ENCODE data around the gene LGR5.

LGR5 gene

DNA sequence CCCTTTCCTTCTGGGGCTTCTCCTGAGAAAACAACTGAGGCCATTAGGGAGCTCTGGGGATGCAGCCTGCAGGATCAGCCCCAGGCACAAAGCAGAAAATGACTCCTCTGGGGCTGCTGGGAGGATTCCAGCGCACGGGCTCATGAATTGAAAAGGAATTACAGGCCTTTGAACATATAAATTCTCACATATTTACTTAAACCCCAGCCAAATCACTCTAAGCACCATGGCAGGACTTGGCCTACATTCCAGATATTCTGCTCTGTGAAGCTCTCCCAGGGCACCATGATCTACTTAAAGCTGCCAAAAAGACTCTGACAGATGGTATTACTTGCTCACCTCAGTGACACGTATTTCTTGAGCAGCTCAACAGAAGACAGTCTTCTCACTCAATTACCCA lies 136.9 kb downstream of the LGR5 start:
- H3K4me3 ChIP-seq (replicated peaks; ENCODE audit: insufficient read depth, low read length) = no peak overlapping the region
- TF ChIP-seq POLR2AphosphoS5 (IDR thresholded peaks at IDR 0.05; ENCODE audit: low read depth) = no peak
- no peak for TF ChIP-seq GABPA (IDR thresholded peaks at IDR 0.05; ENCODE audit: low read depth)
- no peak for TF ChIP-seq SPI1 (IDR thresholded peaks at IDR 0.05; ENCODE audit: borderline replicate concordance, low read depth)
- TF ChIP-seq, protein P1, sequence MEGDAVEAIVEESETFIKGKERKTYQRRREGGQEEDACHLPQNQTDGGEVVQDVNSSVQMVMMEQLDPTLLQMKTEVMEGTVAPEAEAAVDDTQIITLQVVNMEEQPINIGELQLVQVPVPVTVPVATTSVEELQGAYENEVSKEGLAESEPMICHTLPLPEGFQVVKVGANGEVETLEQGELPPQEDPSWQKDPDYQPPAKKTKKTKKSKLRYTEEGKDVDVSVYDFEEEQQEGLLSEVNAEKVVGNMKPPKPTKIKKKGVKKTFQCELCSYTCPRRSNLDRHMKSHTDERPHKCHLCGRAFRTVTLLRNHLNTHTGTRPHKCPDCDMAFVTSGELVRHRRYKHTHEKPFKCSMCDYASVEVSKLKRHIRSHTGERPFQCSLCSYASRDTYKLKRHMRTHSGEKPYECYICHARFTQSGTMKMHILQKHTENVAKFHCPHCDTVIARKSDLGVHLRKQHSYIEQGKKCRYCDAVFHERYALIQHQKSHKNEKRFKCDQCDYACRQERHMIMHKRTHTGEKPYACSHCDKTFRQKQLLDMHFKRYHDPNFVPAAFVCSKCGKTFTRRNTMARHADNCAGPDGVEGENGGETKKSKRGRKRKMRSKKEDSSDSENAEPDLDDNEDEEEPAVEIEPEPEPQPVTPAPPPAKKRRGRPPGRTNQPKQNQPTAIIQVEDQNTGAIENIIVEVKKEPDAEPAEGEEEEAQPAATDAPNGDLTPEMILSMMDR (IDR thresholded peaks at IDR 0.05; ENCODE audit: insufficient read depth, low read length) = no peak
- H3K27me3 ChIP-seq (ENCODE audit: insufficient read depth, poor library complexity, severe bottlenecking) = no peaks in the 10 kb centered on the region
- no peak for DNase-seq (ENCODE audit: low read depth in 1 of 2, low spot score in 1 of 2)
- H3K27ac ChIP-seq (replicated peaks) = no peak overlapping the region

DNA sequence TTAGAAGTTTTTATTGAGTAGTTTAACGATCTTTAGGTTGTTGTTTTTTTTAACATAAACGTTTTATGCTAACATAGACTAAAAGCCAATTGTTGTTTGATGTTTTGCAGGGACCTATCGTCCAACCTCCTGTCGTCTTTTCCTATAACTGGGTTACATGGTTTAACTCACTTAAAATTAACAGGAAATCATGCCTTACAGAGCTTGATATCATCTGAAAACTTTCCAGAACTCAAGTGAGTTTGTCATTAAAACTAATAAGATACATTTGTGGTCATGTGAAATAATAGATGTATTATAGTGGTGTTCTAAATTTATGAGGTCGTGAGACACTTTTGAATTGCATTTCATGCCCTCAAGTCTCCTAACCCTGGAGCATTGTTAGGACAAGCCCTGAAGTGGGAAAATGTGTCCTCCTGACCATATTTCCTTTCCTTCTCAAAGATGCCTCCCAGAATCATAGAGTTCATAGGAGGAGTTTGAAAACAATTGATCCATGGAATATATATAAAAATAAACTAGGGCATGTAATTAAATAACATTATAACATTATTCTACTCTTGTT lies 139.2 kb downstream of the LGR5 start:
- H3K27ac ChIP-seq (replicated peaks) = no peak overlapping the region
- H3K27me3 ChIP-seq (ENCODE audit: insufficient read depth, poor library complexity, severe bottlenecking) = no peaks in the 10 kb centered on the region
- TF ChIP-seq, protein P2, sequence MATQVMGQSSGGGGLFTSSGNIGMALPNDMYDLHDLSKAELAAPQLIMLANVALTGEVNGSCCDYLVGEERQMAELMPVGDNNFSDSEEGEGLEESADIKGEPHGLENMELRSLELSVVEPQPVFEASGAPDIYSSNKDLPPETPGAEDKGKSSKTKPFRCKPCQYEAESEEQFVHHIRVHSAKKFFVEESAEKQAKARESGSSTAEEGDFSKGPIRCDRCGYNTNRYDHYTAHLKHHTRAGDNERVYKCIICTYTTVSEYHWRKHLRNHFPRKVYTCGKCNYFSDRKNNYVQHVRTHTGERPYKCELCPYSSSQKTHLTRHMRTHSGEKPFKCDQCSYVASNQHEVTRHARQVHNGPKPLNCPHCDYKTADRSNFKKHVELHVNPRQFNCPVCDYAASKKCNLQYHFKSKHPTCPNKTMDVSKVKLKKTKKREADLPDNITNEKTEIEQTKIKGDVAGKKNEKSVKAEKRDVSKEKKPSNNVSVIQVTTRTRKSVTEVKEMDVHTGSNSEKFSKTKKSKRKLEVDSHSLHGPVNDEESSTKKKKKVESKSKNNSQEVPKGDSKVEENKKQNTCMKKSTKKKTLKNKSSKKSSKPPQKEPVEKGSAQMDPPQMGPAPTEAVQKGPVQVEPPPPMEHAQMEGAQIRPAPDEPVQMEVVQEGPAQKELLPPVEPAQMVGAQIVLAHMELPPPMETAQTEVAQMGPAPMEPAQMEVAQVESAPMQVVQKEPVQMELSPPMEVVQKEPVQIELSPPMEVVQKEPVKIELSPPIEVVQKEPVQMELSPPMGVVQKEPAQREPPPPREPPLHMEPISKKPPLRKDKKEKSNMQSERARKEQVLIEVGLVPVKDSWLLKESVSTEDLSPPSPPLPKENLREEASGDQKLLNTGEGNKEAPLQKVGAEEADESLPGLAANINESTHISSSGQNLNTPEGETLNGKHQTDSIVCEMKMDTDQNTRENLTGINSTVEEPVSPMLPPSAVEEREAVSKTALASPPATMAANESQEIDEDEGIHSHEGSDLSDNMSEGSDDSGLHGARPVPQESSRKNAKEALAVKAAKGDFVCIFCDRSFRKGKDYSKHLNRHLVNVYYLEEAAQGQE (IDR thresholded peaks at IDR 0.05; ENCODE audit: insufficient replicate concordance, low read depth) = no peak
- TF ChIP-seq SPI1 (IDR thresholded peaks at IDR 0.05; ENCODE audit: borderline replicate concordance, low read depth) = no peak
- no peak for TF ChIP-seq GABPA (IDR thresholded peaks at IDR 0.05; ENCODE audit: low read depth)
- TF ChIP-seq POLR2AphosphoS5 (IDR thresholded peaks at IDR 0.05; ENCODE audit: low read depth) = no peak
- TF ChIP-seq, protein P1 (IDR thresholded peaks at IDR 0.05; ENCODE audit: insufficient read depth, low read length) = no peak
- H3K4me3 ChIP-seq (replicated peaks; ENCODE audit: insufficient read depth, low read length) = no peak overlapping the region
- DNase-seq (ENCODE audit: low read depth in 1 of 2, low spot score in 1 of 2) = no peak

DNA sequence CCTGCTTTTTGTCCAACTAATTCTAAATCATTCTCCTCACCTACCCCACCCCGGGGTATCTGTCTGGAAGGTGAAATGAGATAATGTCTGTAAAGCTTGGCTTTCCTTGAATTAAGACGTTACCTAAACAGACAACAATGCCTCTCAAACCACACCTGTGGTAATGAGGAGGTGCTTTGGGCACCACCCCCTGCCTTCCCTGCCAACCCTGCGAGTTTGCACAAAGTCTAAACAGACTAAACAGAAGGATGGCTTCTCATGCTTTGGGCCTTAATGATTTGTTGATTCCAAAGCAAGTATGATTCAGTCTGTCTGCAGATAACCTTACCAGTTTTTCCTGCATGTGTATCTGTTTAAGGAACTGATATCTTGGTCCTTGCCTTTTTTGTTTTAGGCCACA lies 141.6 kb downstream of the LGR5 start:
- Histone ChIP-seq H3K27me3 (ENCODE audit: insufficient read depth, poor library complexity, severe bottlenecking) (no peaks in the 10 kb centered on the region), H3K4me3 (replicated peaks; ENCODE audit: insufficient read depth, low read length) (no peak overlapping the region), H3K27ac (replicated peaks) (no peak overlapping the region)
- TF ChIP-seq GABPA (IDR thresholded peaks at IDR 0.05; ENCODE audit: low read depth) (no peak), SPI1 (IDR thresholded peaks at IDR 0.05; ENCODE audit: borderline replicate concordance, low read depth) (no peak), POLR2AphosphoS5 (IDR thresholded peaks at IDR 0.05; ENCODE audit: low read depth) (no peak)
- TF ChIP-seq, protein P1 (IDR thresholded peaks at IDR 0.05; ENCODE audit: insufficient read depth, low read length) = no peak
- TF ChIP-seq, protein P2 (IDR thresholded peaks at IDR 0.05; ENCODE audit: insufficient replicate concordance, low read depth) = no peak
- no peak for DNase-seq (ENCODE audit: low read depth in 1 of 2, low spot score in 1 of 2)

DNA sequence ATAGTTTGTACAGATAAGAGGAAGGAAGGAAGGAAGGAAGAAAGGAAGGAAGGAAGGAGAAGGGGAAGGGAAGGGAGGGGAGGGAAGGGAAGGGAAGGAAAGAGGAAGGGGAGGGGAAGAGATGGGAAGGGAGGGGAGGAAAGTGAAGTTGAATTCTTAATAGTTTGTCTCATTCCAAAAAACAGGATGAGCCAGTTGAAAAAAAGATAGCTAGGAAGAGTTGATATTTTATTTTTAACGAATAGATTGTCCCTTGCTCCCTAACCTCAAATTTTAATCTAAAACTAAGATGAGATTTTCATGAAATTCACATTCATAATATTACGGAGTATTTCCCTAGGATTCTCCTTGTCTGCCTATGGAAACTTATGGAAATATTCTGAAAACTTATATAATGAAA lies 143.3 kb downstream of the LGR5 start:
- Histone ChIP-seq H3K27ac (replicated peaks) (no peak overlapping the region), H3K4me3 (replicated peaks; ENCODE audit: insufficient read depth, low read length) (no peak overlapping the region), H3K27me3 (ENCODE audit: insufficient read depth, poor library complexity, severe bottlenecking) (no peaks in the 10 kb centered on the region)
- TF ChIP-seq SPI1 (IDR thresholded peaks at IDR 0.05; ENCODE audit: borderline replicate concordance, low read depth) = no peak
- TF ChIP-seq POLR2AphosphoS5 (IDR thresholded peaks at IDR 0.05; ENCODE audit: low read depth) = no peak
- TF ChIP-seq, protein P1 (IDR thresholded peaks at IDR 0.05; ENCODE audit: insufficient read depth, low read length) = no peak
- no peak for DNase-seq (ENCODE audit: low read depth in 1 of 2, low spot score in 1 of 2)
